Measurements from ENCODE around the gene KRTAP10-6. TPM values are rescaled to one million over a fixed set of nuclear protein-coding genes. Genes with fewer than 3 reads are reported as not detected.

Gene KRTAP10-6
- total RNA-seq, 6 donors from 2014 or later: not detected

GRCh38 chr21:44547656-44548331 lies 44.5 kb downstream of the KRTAP10-6 start:
- no peak for ATAC-seq (ENCODE audit: low FRiP score in 2 of 2)
- peaks cover under 1 to 9% (median 6%) of the 10 kb centered on the region in 4 donors for H3K9me3 ChIP-seq
- TF ChIP-seq POLR2A (IDR thresholded peaks at IDR 0.05): no peak
- no peak for TF ChIP-seq POLR2AphosphoS5 (IDR thresholded peaks at IDR 0.05)
- TF ChIP-seq, protein P1, sequence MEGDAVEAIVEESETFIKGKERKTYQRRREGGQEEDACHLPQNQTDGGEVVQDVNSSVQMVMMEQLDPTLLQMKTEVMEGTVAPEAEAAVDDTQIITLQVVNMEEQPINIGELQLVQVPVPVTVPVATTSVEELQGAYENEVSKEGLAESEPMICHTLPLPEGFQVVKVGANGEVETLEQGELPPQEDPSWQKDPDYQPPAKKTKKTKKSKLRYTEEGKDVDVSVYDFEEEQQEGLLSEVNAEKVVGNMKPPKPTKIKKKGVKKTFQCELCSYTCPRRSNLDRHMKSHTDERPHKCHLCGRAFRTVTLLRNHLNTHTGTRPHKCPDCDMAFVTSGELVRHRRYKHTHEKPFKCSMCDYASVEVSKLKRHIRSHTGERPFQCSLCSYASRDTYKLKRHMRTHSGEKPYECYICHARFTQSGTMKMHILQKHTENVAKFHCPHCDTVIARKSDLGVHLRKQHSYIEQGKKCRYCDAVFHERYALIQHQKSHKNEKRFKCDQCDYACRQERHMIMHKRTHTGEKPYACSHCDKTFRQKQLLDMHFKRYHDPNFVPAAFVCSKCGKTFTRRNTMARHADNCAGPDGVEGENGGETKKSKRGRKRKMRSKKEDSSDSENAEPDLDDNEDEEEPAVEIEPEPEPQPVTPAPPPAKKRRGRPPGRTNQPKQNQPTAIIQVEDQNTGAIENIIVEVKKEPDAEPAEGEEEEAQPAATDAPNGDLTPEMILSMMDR (IDR thresholded peaks at IDR 0.05): no peak
- TF ChIP-seq EP300 (IDR thresholded peaks at IDR 0.05): no peak
- 43 to 59% methylated on average over 4 to 5 of the region's 5 CpGs for WGBS, 2 donors
- no peaks in the 10 kb centered on the region for H3K27me3 ChIP-seq
- H3K27ac ChIP-seq: no peak overlapping the region
- peaks cover 0 to 5% (median 2%) of the 10 kb centered on the region in 4 donors for H3K4me1 ChIP-seq
- DNase-seq: no peak
- H3K4me3 ChIP-seq: no peak overlapping the region
- H3K36me3 ChIP-seq: no peaks in the 10 kb centered on the region

DNA sequence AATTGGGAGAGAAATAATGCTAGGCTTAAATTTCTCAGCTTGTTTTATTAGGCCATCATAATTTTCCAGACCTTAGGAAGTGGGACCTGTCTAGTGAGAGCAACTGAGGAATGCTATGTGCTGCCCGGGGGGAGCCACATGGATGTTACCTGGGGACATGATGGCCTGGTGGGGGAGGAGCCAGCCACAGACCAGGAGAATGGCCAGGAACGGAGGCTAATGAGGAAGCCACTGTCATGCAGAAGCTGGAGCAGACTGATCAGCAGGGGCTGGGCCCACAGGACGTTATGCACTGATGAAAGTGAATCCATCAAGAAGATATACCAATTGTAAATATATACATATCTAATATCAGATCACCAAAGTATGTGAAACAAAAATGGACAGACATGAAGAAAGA lies 47.7 kb downstream of the KRTAP10-6 start:
- H3K27me3 ChIP-seq: no peaks in the 10 kb centered on the region
- DNase-seq: no peak
- no peak overlapping the region for H3K4me3 ChIP-seq
- no peak for TF ChIP-seq POLR2A (IDR thresholded peaks at IDR 0.05)
- TF ChIP-seq EP300 (IDR thresholded peaks at IDR 0.05): no peak
- TF ChIP-seq POLR2AphosphoS5 (IDR thresholded peaks at IDR 0.05): no peak
- TF ChIP-seq, protein P1 (IDR thresholded peaks at IDR 0.05): no peak
- H3K27ac ChIP-seq: no peak overlapping the region
- H3K9me3 ChIP-seq: peaks cover 3 to 9% (median 7%) of the 10 kb centered on the region in 4 donors
- no peak for ATAC-seq (ENCODE audit: low FRiP score in 2 of 2)
- 77 to 85% methylated on average over 3 of the region's 3 CpGs for WGBS, 2 donors
- H3K4me1 ChIP-seq: peaks cover 0 to 5% (median 2%) of the 10 kb centered on the region in 4 donors
- no peaks in the 10 kb centered on the region for H3K36me3 ChIP-seq

- Histone ChIP-seq H3K27ac (no peak overlapping the region), H3K4me1 (no peaks in the 10 kb centered on the region), H3K27me3 (no peaks in the 10 kb centered on the region), H3K4me3 (no peak overlapping the region), H3K9me3 (peaks cover 3 to 9% (median 7%) of the 10 kb centered on the region in 4 donors), H3K36me3 (no peaks in the 10 kb centered on the region)
- no peak for DNase-seq
- TF ChIP-seq, protein P1 (IDR thresholded peaks at IDR 0.05): no peak
- TF ChIP-seq POLR2AphosphoS5 (IDR thresholded peaks at IDR 0.05): no peak
- no peak for TF ChIP-seq EP300 (IDR thresholded peaks at IDR 0.05)
- no peak for TF ChIP-seq POLR2A (IDR thresholded peaks at IDR 0.05)
- WGBS, 2 donors: 73 to 88% methylated on average over 1 of the region's 1 CpG
- no peak for ATAC-seq (ENCODE audit: low FRiP score in 2 of 2)
Measured at GRCh38 chr21:44542716-44543115, 49.6 kb downstream of the KRTAP10-6 start.

Other genes with a start within 250 kb of the KRTAP10-6 start
- gene TRPM2, start 238.9 kb downstream of the KRTAP10-6 start, total RNA-seq: 10 to 100 TPM in 4 of 6 donors, 1 to 10 TPM in 2; 2.2 to 37.7 (median 12.7) TPM
- gene LRRC3, start 137.0 kb downstream of the KRTAP10-6 start, total RNA-seq: 10 to 100 TPM in 1 of 6 donors, 1 to 10 TPM in 5; 3.1 to 11.5 (median 4.6) TPM
- not detected for gene KRTAP10-1, start 52.3 kb downstream of the KRTAP10-6 start, total RNA-seq
- gene KRTAP10-2, start 41.0 kb downstream of the KRTAP10-6 start, total RNA-seq: not detected
- not detected for gene KRTAP10-3, start 33.7 kb downstream of the KRTAP10-6 start, total RNA-seq
- not detected for gene KRTAP10-4, start 18.8 kb downstream of the KRTAP10-6 start, total RNA-seq
- gene KRTAP10-5, start 11.9 kb downstream of the KRTAP10-6 start, total RNA-seq: not detected
- not detected for gene KRTAP10-7, start 8.1 kb upstream of the KRTAP10-6 start, total RNA-seq
- gene KRTAP10-8, start 19.6 kb upstream of the KRTAP10-6 start, total RNA-seq: not detected
- gene KRTAP10-9, start 34.6 kb upstream of the KRTAP10-6 start, total RNA-seq: not detected
- gene KRTAP10-10, start 44.9 kb upstream of the KRTAP10-6 start, total RNA-seq: not detected
- gene KRTAP10-11, start 53.9 kb upstream of the KRTAP10-6 start, total RNA-seq: not detected
- gene KRTAP12-4, start 62.2 kb upstream of the KRTAP10-6 start, total RNA-seq: not detected
- gene KRTAP12-3, start 65.4 kb upstream of the KRTAP10-6 start, total RNA-seq: not detected
- not detected for gene KRTAP12-2, start 74.4 kb upstream of the KRTAP10-6 start, total RNA-seq
- not detected for gene KRTAP12-1, start 89.7 kb upstream of the KRTAP10-6 start, total RNA-seq
- not detected for gene KRTAP10-12, start 104.7 kb upstream of the KRTAP10-6 start, total RNA-seq
- under 1 TPM in 2 of 6 donors, not detected in 4; 0.14 to 0.17 TPM for gene TSPEAR, start 119.1 kb upstream of the KRTAP10-6 start, total RNA-seq
- gene UBE2G2, start 209.3 kb upstream of the KRTAP10-6 start, total RNA-seq: 100 to 1,000 TPM in 1 of 6 donors, 10 to 100 TPM in 5; 74.4 to 218 (median 80.1) TPM
- 10 to 100 TPM; 46.1 to 97.6 (median 73.2) TPM for gene SUMO3, start 225.6 kb upstream of the KRTAP10-6 start, total RNA-seq